Spinal cord (tissue), 10 donors: ENCODE measurements around the gene NFKB1. TPM values are rescaled to one million over a fixed set of nuclear protein-coding genes. Genes with fewer than 3 reads are reported as not detected.

Experiments used
- DNase-seq, 6 donors: peaks; one replicate each; pipeline versions ENCODE4 v3.0.0 to v3.0.0-alpha.2; 2013 to 2015; ENCODE audit warnings: low spot score in 6 of 6, low read depth in 4 of 6
- H3K27ac ChIP-seq: one replicate; pipeline ENCODE4 v1.5.1; 2013; ENCODE audit warnings: low read depth, low read length, control low read depth
- H3K27me3 ChIP-seq: one replicate; pipeline ENCODE4 v1.6.1; 2013; ENCODE audit warnings: low read length; ENCODE audit not compliant: control insufficient read depth, insufficient read depth
- H3K36me3 ChIP-seq: one replicate; pipeline ENCODE4 v1.6.1; 2013; ENCODE audit warnings: low read length; ENCODE audit not compliant: control insufficient read depth, insufficient read depth
- H3K4me1 ChIP-seq: one replicate; pipeline ENCODE4 v1.6.1; 2013; ENCODE audit warnings: low read length; ENCODE audit not compliant: control insufficient read depth, insufficient read depth
- H3K4me3 ChIP-seq: one replicate; pipeline ENCODE4 v1.5.1; 2013; ENCODE audit warnings: low read depth, low read length, control low read depth
- H3K9me3 ChIP-seq: one replicate; pipeline ENCODE4 v1.6.1; 2013; ENCODE audit warnings: low read length; ENCODE audit not compliant: control insufficient read depth, insufficient read depth
- WGBS: methylation state at CpG from one replicate; pipeline ENCODE4 v1.1.5; 2013; ENCODE audit warnings: missing lambda C conversion rate; ENCODE audit not compliant: insufficient coverage; 5-methylcytosine and 5-hydroxymethylcytosine counted together
- polyA plus RNA-seq, 2 donors: library from polyadenylated mRNA; unstranded; fragments of 120-200 nt; gene quantifications; one replicate each; pipeline ENCODE4 v1.2.1, GENCODE V29; 2013; ENCODE audit not compliant: insufficient read length in 2 of 2
- total RNA-seq, 2 donors: library from RNA; depleted of rRNA in 1 of 2; stranded (reverse); fragments of 120-200 nt in 1 of 2; fragments of >200 nt in 1 of 2; gene quantifications; one replicate each; pipeline versions ENCODE4 v1.2.3 to v1.2.4, GENCODE V29; 2013 to 2014
- donor health status: healthy.

The NFKB1 gene
- total and polyA plus RNA-seq, 4 donors = 12.5 to 19.2 (median 16.1) TPM

DNA sequence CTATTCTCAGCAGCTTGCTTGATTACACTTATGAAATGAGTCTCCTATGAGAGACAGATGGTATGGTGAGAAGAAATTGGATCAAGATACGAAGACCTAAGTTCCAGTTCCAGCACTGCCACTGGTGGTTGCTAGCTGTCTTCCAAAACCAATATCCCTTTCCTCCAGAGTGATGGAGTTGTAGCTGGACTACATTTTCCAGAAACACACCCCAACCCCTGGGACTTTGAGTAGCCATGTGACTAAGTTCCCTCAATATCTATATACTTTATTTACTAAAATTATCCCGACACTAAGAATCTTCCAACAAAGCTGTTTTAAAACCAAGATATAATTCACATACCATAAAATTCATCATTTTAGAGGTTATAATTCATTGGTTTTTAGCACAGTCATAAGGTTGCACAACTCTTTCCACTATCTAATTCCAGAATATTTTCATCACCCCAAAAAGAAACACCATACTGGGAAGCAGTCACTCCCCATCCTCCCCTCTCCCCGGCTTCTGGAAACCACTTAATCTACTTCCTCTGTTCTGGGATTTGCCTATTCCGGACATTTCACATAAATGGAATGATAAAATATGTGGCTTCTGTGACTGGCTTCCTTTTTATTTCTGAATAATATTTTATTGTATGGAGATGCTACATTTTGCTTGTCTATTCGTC is 141.6 kb downstream of the NFKB1 start:
- no peaks in the 10 kb centered on the region for H3K27me3 ChIP-seq
- H3K4me3 ChIP-seq = no peak overlapping the region
- H3K4me1 ChIP-seq = peaks cover 3% of the 10 kb centered on the region
- H3K27ac ChIP-seq = no peak overlapping the region
- no peaks in the 10 kb centered on the region for H3K36me3 ChIP-seq
- DNase-seq = no peak
- no CpG with 5 or more reads among the region's 5 CpGs for WGBS
- no peaks in the 10 kb centered on the region for H3K9me3 ChIP-seq

DNA sequence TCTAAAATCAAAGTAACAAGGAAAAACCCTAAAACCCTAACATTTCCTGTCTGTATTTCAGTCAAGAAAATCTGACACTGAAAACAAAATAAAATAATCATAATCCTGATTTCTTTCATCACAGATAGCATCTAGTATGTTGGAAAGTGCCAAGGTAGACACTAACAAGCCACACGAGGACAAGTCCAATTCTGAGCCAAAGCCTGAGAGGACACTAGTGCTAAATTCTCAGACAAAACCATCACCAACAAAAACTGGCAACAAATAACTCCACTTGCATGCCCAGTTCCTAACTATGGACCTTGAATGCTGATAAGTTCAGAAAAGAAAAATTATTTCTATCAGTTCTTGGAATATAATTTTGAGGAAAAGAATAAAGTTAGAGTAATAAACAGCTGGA is 146.0 kb downstream of the NFKB1 start:
- Histone ChIP-seq H3K4me1 (peaks cover 2% of the 10 kb centered on the region), H3K36me3 (no peaks in the 10 kb centered on the region), H3K27ac (no peak overlapping the region), H3K9me3 (no peaks in the 10 kb centered on the region), H3K27me3 (no peaks in the 10 kb centered on the region), H3K4me3 (no peak overlapping the region)
- DNase-seq = no peak
- WGBS = no CpG with 5 or more reads among the region's 1 CpG

DNA sequence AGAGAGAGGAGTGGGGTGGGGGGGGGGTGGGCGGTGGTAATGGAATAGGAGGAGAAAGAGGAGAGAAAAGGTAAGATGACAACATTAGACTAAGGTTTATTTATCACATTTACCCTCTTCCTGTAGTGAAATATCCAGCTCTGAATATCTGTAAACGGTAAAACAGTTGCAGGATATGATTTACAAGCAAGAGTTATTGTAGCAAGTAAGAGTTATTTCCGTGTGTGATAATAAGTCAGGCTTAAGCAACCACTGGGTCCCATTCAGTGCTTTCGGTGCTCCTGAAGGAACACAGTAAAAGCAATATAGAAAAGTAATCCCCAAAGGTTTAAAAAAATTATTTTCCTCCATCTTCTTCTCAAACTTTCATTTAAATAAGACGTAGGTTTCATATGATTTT is 156.0 kb downstream of the NFKB1 start:
- no peaks in the 10 kb centered on the region for H3K4me1 ChIP-seq
- no CpG with 5 or more reads among the region's 5 CpGs for WGBS
- no peaks in the 10 kb centered on the region for H3K27me3 ChIP-seq
- DNase-seq = peak in 1 of 6 donors; percentile 3
- no peaks in the 10 kb centered on the region for H3K36me3 ChIP-seq
- H3K9me3 ChIP-seq = no peaks in the 10 kb centered on the region
- no peak overlapping the region for H3K4me3 ChIP-seq
- no peak overlapping the region for H3K27ac ChIP-seq

DNA sequence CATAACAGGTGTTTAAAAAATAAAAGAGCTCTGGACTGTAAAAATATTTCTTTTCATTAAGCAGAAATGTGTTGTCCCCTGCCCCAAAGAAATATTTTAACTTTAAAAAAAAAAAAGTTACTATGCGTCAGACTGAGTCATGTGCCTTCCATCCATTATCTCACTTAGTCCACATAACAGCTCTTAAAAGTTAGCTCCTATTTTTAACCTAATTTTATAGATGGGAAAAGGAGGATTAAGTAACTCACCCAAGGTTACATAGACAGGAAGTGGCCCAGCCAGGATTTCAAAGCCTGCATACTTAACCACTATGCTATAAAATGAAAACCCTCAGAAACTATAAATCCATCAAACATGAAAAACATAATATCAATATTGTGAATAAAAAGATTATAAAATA is 161.9 kb downstream of the NFKB1 start:
- H3K36me3 ChIP-seq = peaks cover 3% of the 10 kb centered on the region

DNA sequence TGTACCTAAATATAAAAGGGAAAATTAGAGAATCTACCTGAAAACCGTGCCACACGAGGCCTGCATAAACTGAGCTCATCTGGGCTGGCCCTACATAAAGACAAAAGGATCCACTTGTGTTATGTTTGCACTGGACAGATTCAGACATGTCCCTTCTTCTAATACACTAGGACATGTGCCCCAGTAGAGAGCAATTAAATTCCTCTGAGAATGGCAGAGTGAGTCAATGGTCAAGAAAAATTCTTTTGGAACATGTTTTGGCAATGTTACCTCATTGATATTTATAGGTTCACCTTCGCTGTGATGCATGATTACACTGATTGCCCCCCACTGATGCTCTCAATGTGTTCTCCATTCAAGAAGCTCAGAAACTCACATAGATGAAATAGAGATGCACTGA is 164.4 kb downstream of the NFKB1 start:
- H3K27ac ChIP-seq = no peak overlapping the region
- H3K4me1 ChIP-seq = no peaks in the 10 kb centered on the region
- no peaks in the 10 kb centered on the region for H3K27me3 ChIP-seq
- no peak overlapping the region for H3K4me3 ChIP-seq
- DNase-seq = no peak
- no peaks in the 10 kb centered on the region for H3K9me3 ChIP-seq
- no CpG with 5 or more reads among the region's 3 CpGs for WGBS
- H3K36me3 ChIP-seq = peaks cover 3% of the 10 kb centered on the region

More for the DNA sequence above, 161.9 kb downstream of the NFKB1 start:
- DNase-seq = no peak
- no peaks in the 10 kb centered on the region for H3K4me1 ChIP-seq
- H3K9me3 ChIP-seq = no peaks in the 10 kb centered on the region
- no CpG with 5 or more reads among the region's 1 CpG for WGBS
- no peak overlapping the region for H3K27ac ChIP-seq
- no peak overlapping the region for H3K4me3 ChIP-seq
- no peaks in the 10 kb centered on the region for H3K27me3 ChIP-seq

Other genes with a start within 250 kb of the NFKB1 start
- gene SLC39A8, start 155.9 kb upstream of the NFKB1 start, total RNA-seq = 10 to 100 TPM; 17.7 to 21.2 TPM
- gene SLC39A8, start 155.9 kb upstream of the NFKB1 start, polyA plus RNA-seq = 10 to 100 TPM in 1 of 2 donors, 1 to 10 TPM in 1; 9.2 to 10.8 TPM